A673 (cell line): Measurements from ENCODE around the gene GABRB3.

Experiments
- CTCF ChIP-seq: fragments of 300-800, 200-600 bp; sonication (generic); conservative IDR thresholded peaks from 2 replicates; pipeline ENCODE4 v1.5.1; 2017; ENCODE audit warnings: low read depth, mild to moderate bottlenecking, antibody characterized with exemption, low read length, moderate library complexity, mixed read lengths
- EZH2 ChIP-seq: fragments of 200-600 bp; sonication (generic); IDR thresholded peaks from 2 replicates; pipeline ENCODE4 v1.6.1; 2017; ENCODE audit warnings: borderline replicate concordance, low read depth, mild to moderate bottlenecking, mixed read lengths, antibody characterized with exemption, low read length; ENCODE audit not compliant: poor library complexity, severe bottlenecking

GRCh38 chr15:26661107-26661506 is 111.8 kb downstream of the GABRB3 start:
- no peak for TF ChIP-seq CTCF
- TF ChIP-seq EZH2: no peak
